ENCODE results near the gene MAPK14. TPM values are rescaled to one million over a fixed set of nuclear protein-coding genes. Genes with fewer than 3 reads are reported as not detected.

MAPK14 gene
- total and polyA plus RNA-seq, 2 of the 4 experiments (the other 2 are of a cell fraction) = 28.4 to 74.4 TPM

DNA sequence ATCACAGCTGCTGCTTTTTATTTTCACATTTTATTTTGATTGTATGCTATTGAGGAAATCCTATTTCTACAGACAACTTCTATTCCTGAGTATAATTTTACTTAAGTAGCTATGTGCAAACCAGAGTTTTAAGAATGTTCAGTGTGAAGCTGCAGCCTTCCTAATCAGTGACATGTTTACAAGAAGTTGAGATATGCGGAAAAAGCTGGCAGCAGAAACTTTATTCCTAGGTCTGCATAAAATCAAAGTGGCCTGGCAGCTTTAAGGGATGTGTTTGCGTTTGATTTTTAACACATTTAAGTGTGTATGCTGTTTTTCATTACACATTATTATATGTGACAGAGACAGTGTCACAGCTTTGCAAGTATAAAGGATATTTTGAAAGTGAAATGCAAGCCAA is 26.3 kb downstream of the MAPK14 start:
- H3K36me3 ChIP-seq (ENCODE audit: control insufficient read depth, insufficient read depth, low read length) = peaks cover 6% of the 10 kb centered on the region
- no peak overlapping the region for H2AK5ac ChIP-seq (ENCODE audit: low read depth, low read length)
- H2AK9ac ChIP-seq (replicated peaks; ENCODE audit: low read depth, low read length, poor library complexity) = no peak overlapping the region
- ChIA-PET CTCF (no interaction called here), POLR2A (ENCODE audit: unreplicated experiment) (no interaction called here)
- H3K56ac ChIP-seq (ENCODE audit: extremely low read depth, insufficient read depth, low read length) = no peak overlapping the region
- no peak overlapping the region for H3K4me3 ChIP-seq (ENCODE audit: insufficient read depth, low read depth, low read length)
- no peaks in the 10 kb centered on the region for H3K9me3 ChIP-seq (ENCODE audit: control insufficient read depth, insufficient read depth, low read length)
- BruUV-seq (replicated peaks) = no TSS peak
- no peak overlapping the region for H3K23ac ChIP-seq (ENCODE audit: low read depth, low read length)
- H3K27me3 ChIP-seq (ENCODE audit: control insufficient read depth, insufficient read depth, low read length) = no peaks in the 10 kb centered on the region
- DNase-seq = no peak
- TF ChIP-seq, protein P1, sequence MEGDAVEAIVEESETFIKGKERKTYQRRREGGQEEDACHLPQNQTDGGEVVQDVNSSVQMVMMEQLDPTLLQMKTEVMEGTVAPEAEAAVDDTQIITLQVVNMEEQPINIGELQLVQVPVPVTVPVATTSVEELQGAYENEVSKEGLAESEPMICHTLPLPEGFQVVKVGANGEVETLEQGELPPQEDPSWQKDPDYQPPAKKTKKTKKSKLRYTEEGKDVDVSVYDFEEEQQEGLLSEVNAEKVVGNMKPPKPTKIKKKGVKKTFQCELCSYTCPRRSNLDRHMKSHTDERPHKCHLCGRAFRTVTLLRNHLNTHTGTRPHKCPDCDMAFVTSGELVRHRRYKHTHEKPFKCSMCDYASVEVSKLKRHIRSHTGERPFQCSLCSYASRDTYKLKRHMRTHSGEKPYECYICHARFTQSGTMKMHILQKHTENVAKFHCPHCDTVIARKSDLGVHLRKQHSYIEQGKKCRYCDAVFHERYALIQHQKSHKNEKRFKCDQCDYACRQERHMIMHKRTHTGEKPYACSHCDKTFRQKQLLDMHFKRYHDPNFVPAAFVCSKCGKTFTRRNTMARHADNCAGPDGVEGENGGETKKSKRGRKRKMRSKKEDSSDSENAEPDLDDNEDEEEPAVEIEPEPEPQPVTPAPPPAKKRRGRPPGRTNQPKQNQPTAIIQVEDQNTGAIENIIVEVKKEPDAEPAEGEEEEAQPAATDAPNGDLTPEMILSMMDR (conservative IDR thresholded peaks at IDR 0.05; ENCODE audit: low read depth, low read length) = no peak
- TF ChIP-seq MAFK (IDR thresholded peaks at IDR 0.05; ENCODE audit: low read depth, low read length) (no peak), RFX5 (IDR thresholded peaks at IDR 0.05; ENCODE audit: low read depth, low read length) (no peak), CHD1 (IDR thresholded peaks at IDR 0.05; ENCODE audit: low read depth, low read length) (no peak), MAZ (IDR thresholded peaks at IDR 0.05; ENCODE audit: borderline replicate concordance, low read depth, low read length) (no peak), NFE2L2 (IDR thresholded peaks at IDR 0.05; ENCODE audit: low read depth, low read length) (no peak), MXI1 (IDR thresholded peaks at IDR 0.05; ENCODE audit: borderline replicate concordance, low read depth, low read length) (no peak), POLR2A (IDR thresholded peaks at IDR 0.05; ENCODE audit: low read depth, low read length) (no peak), CEBPB (IDR thresholded peaks at IDR 0.05; ENCODE audit: low read depth, low read length) (no peak), FOS (IDR thresholded peaks at IDR 0.05; ENCODE audit: low read depth, low read length) (no peak), RAD21 (IDR thresholded peaks at IDR 0.05; ENCODE audit: low read length) (no peak), SMC3 (IDR thresholded peaks at IDR 0.05; ENCODE audit: low read depth, low read length) (no peak), BHLHE40 (IDR thresholded peaks at IDR 0.05; ENCODE audit: low read depth, low read length) (no peak), RCOR1 (IDR thresholded peaks at IDR 0.05; ENCODE audit: insufficient replicate concordance, low read length) (no peak)
- TF ChIP-seq, protein P2, sequence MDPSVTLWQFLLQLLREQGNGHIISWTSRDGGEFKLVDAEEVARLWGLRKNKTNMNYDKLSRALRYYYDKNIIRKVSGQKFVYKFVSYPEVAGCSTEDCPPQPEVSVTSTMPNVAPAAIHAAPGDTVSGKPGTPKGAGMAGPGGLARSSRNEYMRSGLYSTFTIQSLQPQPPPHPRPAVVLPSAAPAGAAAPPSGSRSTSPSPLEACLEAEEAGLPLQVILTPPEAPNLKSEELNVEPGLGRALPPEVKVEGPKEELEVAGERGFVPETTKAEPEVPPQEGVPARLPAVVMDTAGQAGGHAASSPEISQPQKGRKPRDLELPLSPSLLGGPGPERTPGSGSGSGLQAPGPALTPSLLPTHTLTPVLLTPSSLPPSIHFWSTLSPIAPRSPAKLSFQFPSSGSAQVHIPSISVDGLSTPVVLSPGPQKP (IDR thresholded peaks at IDR 0.05; ENCODE audit: borderline replicate concordance, low read depth, low read length) = no peak
- TF ChIP-seq, protein P3, sequence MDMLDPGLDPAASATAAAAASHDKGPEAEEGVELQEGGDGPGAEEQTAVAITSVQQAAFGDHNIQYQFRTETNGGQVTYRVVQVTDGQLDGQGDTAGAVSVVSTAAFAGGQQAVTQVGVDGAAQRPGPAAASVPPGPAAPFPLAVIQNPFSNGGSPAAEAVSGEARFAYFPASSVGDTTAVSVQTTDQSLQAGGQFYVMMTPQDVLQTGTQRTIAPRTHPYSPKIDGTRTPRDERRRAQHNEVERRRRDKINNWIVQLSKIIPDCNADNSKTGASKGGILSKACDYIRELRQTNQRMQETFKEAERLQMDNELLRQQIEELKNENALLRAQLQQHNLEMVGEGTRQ (IDR thresholded peaks at IDR 0.05; ENCODE audit: low read depth, low read length) = no peak
- no CpG with 5 or more reads among the region's 2 CpGs for WGBS, 2 experiments (ENCODE audit: extremely low coverage in 2 of 2, insufficient read length in 1 of 2)
- H2BK15ac ChIP-seq (ENCODE audit: low read depth, low read length) = no peak overlapping the region
- in situ Hi-C loops (cut with MboI; ENCODE audit: low sequenced_read_pairs) = no loop called here
- H4K8ac ChIP-seq (ENCODE audit: low read depth in 2 of 2, low read length in 2 of 2) = no peak overlapping the region
- H3K9ac ChIP-seq (ENCODE audit: low read depth, low read length) = no peak overlapping the region
- H2BK120ac ChIP-seq (ENCODE audit: low read depth, low read length) = no peak overlapping the region
- H4K5ac ChIP-seq (ENCODE audit: low read depth, low read length) = no peak overlapping the region
- no peak overlapping the region for H2BK5ac ChIP-seq (ENCODE audit: low read depth, low read length, poor library complexity, severe bottlenecking)
- peaks cover 9% of the 10 kb centered on the region for H3K4me1 ChIP-seq (ENCODE audit: control insufficient read depth, insufficient read depth, low read length)
- H3K18ac ChIP-seq (ENCODE audit: low read depth, low read length) = no peak overlapping the region
- no peak overlapping the region for H3K4me2 ChIP-seq (ENCODE audit: low read depth, low read length)
- H3K14ac ChIP-seq (replicated peaks; ENCODE audit: low read depth, low read length) = no peak overlapping the region
- H2AFZ ChIP-seq (replicated peaks; ENCODE audit: low read length, poor library complexity) = no peak overlapping the region
- H4K91ac ChIP-seq (ENCODE audit: insufficient read depth, low read depth, low read length) = no peak overlapping the region
- H2BK20ac ChIP-seq (ENCODE audit: low read depth, low read length) = no peak overlapping the region
- no peak overlapping the region for H3K4ac ChIP-seq (ENCODE audit: low read depth, low read length)
- no peak for ATAC-seq (ENCODE audit: low read depth)
- no peak overlapping the region for H3K27ac ChIP-seq (ENCODE audit: insufficient read depth, low read length)
- H3K79me1 ChIP-seq (ENCODE audit: low read depth in 1 of 2, low read length in 2 of 2) = peaks cover 48 to 66% of the 10 kb centered on the region in 2 experiments
- intact Hi-C loops (cut with micrococcal nuclease) = no loop called here
- H4K20me1 ChIP-seq (ENCODE audit: insufficient read depth, low read length) = peaks cover 57% of the 10 kb centered on the region
- H3K9me1 ChIP-seq (ENCODE audit: insufficient read depth, low read length) = peaks cover 6% of the 10 kb centered on the region
- dilution Hi-C loops (cut with HindIII; ENCODE audit: low sequenced_read_pairs, unreplicated experiment) = no loop called here
